Measurements from ENCODE around the gene SENP6. TPM values are rescaled to one million over a fixed set of nuclear protein-coding genes. Genes with fewer than 3 reads are reported as not detected.

The SENP6 gene
- total RNA-seq, 4 donors from 2014 or later = 108 to 192 (median 128) TPM

- peaks cover 10% of the 10 kb centered on the region for H3K27me3 ChIP-seq
- H3K27ac ChIP-seq = no peak overlapping the region
- no peaks in the 10 kb centered on the region for H3K36me3 ChIP-seq
- H3K4me3 ChIP-seq = no peak overlapping the region
- no peaks in the 10 kb centered on the region for H3K9me3 ChIP-seq
- WGBS, 2 donors (ENCODE audit: low coverage in 1 of 2) = 9 to 19% methylated on average over 2 of the region's 2 CpGs
- H3K4me1 ChIP-seq = peaks cover 0 to 25% (median 0%) of the 10 kb centered on the region in 3 donors
- no peak for TF ChIP-seq POLR2A (IDR thresholded peaks at IDR 0.05)
- TF ChIP-seq POLR2AphosphoS5 (IDR thresholded peaks at IDR 0.05) = no peak
- TF ChIP-seq CTCF (IDR thresholded peaks at IDR 0.05) = no peak
- no peak for TF ChIP-seq EP300 (IDR thresholded peaks at IDR 0.05)
- no peak for ATAC-seq
These were observed 144.5 kb downstream of the SENP6 start for GRCh38 chr6:75746221-75746620.

GRCh38 chr6:75747152-75747992 is 145.7 kb downstream of the SENP6 start:
- H3K4me3 ChIP-seq = no peak overlapping the region
- H3K4me1 ChIP-seq = peaks cover 0 to 25% (median 0%) of the 10 kb centered on the region in 3 donors
- H3K27me3 ChIP-seq = peaks cover 9% of the 10 kb centered on the region
- WGBS, 2 donors (ENCODE audit: low coverage in 1 of 2) = 92 to 93% methylated on average over 5 to 7 of the region's 9 CpGs
- TF ChIP-seq POLR2AphosphoS5 (IDR thresholded peaks at IDR 0.05) (no peak), POLR2A (IDR thresholded peaks at IDR 0.05) (no peak), CTCF (IDR thresholded peaks at IDR 0.05) (no peak), EP300 (IDR thresholded peaks at IDR 0.05) (no peak)
- no peaks in the 10 kb centered on the region for H3K36me3 ChIP-seq
- H3K27ac ChIP-seq = no peak overlapping the region
- no peaks in the 10 kb centered on the region for H3K9me3 ChIP-seq
- ATAC-seq = no peak

- peak overlapping the region; percentile 40 to 90 (median 82) for H3K27ac ChIP-seq
- no peak for ATAC-seq
- peak overlapping the region; percentile 84 to 86 for H3K4me3 ChIP-seq
- TF ChIP-seq POLR2AphosphoS5 (IDR thresholded peaks at IDR 0.05) = no peak
- H3K36me3 ChIP-seq = no peaks in the 10 kb centered on the region
- no peaks in the 10 kb centered on the region for H3K9me3 ChIP-seq
- peaks cover 0 to 25% (median 0%) of the 10 kb centered on the region in 3 donors for H3K4me1 ChIP-seq
- 12 to 20% methylated on average over 10 to 16 of the region's 17 CpGs for WGBS, 2 donors (ENCODE audit: low coverage in 1 of 2)
- H3K27me3 ChIP-seq = peaks cover 6% of the 10 kb centered on the region
These were observed 146.5 kb downstream of the SENP6 start for GRCh38 chr6:75748003-75748742.

GRCh38 chr6:75748743-75749538 is 147.3 kb downstream of the SENP6 start, which contains the start of gene MYO6:
TSS of gene MYO6 (plus strand) at chr6:75749239. CDS start at chr6:75817548, 68,309 bp downstream.
- peak within 1 kb of the TSS; percentile 84 to 86 for H3K4me3 ChIP-seq
- H3K27me3 ChIP-seq = peaks cover 6% of the 10 kb centered on the region
- H3K36me3 ChIP-seq = no peaks in the 10 kb centered on the region
- peak within 1 kb of the TSS; percentile 58 to 90 (median 82) for H3K27ac ChIP-seq
- 0% methylated on average over 10 of the region's 97 CpGs; no CpG with 5 or more reads in 1 of the 2 donors for WGBS, 2 donors (ENCODE audit: low coverage in 1 of 2)
- peaks cover 0 to 31% (median 0%) of the 10 kb centered on the region in 3 donors for H3K4me1 ChIP-seq
- no peaks in the 10 kb centered on the region for H3K9me3 ChIP-seq
- ATAC-seq = peak; percentile 95
- TF ChIP-seq EP300 (IDR thresholded peaks at IDR 0.05) (no peak), CTCF (IDR thresholded peaks at IDR 0.05) (no peak), POLR2A (IDR thresholded peaks at IDR 0.05) (peak; percentile 72 to 86), POLR2AphosphoS5 (IDR thresholded peaks at IDR 0.05) (peak; percentile 77)

- H3K27me3 ChIP-seq = no peaks in the 10 kb centered on the region
- H3K4me1 ChIP-seq = peaks cover 0 to 31% (median 0%) of the 10 kb centered on the region in 3 donors
- TF ChIP-seq POLR2AphosphoS5 (IDR thresholded peaks at IDR 0.05) = no peak
- no peak for TF ChIP-seq POLR2A (IDR thresholded peaks at IDR 0.05)
- no peak for TF ChIP-seq EP300 (IDR thresholded peaks at IDR 0.05)
- TF ChIP-seq CTCF (IDR thresholded peaks at IDR 0.05) = no peak
- no peaks in the 10 kb centered on the region for H3K36me3 ChIP-seq
- 58 to 73% methylated on average over 2 of the region's 2 CpGs for WGBS, 2 donors (ENCODE audit: low coverage in 1 of 2)
- no peak overlapping the region for H3K4me3 ChIP-seq
- H3K9me3 ChIP-seq = no peaks in the 10 kb centered on the region
- H3K27ac ChIP-seq = no peak overlapping the region
- ATAC-seq = no peak
These were observed 149.8 kb downstream of the SENP6 start for GRCh38 chr6:75751443-75751842.

All from gastroesophageal sphincter (tissue), 4 donors.